Stimulated activated CD8-positive, alpha-beta memory T cell treated with anti-CD3 and anti-CD28 coated beads, Interleukin-7, amount 100 ng/mL, for 4 hours (primary cell): Measurements from ENCODE around the gene RND3.

ENCODE experiments used
- DNase-seq, 2 donors: peaks; one replicate each; pipeline ENCODE4 v3.0.0-alpha.2; 2020; ENCODE audit warnings: low read depth in 2 of 2

RND3 gene

DNA sequence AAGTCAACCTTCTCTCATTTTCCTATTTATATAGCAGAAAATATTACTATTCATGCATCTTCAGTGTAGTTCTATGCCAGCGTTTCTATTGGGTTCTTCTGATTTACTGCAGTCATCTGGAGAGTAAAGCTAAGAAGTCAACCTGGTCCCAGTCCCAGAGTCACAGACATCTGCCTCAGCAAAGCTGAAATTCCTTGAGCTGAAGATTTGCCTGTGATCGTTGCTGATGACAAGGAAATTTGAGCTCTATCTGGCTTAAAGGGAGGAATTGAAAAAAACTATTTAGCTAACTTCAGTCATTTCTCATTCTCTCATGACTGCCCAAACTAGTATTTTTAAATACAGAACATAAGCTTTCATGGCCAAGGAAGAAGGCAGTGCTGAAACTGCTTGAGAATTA lies 45.7 kb downstream of the RND3 start:
- no peak for DNase-seq

DNA sequence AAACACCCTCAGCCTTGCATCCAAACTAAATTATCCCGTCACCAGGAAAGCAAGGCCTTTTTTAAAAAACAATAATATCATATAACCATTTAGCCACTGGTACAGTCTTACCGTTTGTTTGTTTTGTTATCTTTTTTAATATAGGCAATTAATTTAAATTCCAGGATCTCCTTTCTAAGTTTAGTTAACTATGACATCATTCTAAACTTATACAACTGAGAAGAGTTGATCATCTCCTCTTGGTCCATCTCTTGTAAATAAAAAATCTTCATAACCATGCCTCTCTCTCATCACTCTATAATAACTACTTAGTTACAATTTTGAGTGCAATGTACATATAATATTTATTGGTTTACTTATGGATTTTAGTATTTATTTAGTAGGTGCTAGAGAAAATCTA lies 46.2 kb downstream of the RND3 start:
- DNase-seq = no peak

DNA sequence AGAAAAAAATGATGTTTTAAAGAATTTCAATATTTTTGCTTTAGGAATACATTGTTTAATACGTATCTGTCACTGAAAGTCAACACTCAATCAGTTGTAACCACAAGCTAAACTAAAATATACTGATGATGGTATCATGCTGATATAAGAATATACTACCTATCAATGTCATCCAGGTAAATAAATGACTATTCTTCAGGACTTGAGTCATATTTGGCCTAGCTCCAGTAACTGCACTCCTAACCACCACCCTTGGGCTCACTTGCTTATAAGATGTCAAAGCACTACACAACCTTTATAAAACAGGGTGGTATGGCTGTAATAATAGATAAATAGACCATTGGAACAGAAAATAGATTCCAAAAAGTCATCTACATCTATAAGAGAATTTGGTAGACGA lies 48.8 kb downstream of the RND3 start:
- DNase-seq = no peak

DNA sequence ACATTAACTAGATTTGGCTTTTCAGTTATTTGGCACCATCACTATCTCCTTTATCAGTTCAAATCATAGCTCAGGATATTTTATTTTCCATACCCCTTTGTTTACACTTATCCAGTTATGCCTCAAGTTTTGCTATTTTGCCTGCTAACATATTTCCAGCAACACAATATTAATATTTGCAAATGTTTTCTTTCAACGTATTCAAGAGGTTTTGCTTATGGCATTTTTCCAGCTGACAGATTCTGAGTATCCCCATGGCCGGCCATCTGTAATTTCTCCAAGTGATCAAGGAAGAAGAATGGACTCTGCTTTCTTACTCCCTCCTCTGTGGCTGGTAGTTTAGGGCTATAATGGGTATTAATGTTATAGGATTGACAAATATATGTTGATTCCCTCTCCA lies 49.4 kb downstream of the RND3 start:
- no peak for DNase-seq

DNA sequence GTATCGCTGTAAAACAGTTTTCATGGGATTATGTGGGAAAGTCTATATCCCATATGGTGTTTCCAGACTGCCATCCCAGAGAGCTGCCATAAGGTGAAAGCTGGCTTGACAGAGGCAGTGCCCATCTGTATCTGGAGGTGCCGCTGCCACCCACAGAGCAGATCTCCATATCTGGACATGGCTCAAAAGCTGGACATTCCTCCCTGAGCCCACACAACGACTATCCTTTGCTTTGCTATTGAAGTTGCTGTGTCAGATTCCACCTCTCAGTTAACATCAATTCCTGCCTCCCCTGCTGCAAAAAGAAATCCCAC lies 55.2 kb downstream of the RND3 start:
- no peak for DNase-seq

DNA sequence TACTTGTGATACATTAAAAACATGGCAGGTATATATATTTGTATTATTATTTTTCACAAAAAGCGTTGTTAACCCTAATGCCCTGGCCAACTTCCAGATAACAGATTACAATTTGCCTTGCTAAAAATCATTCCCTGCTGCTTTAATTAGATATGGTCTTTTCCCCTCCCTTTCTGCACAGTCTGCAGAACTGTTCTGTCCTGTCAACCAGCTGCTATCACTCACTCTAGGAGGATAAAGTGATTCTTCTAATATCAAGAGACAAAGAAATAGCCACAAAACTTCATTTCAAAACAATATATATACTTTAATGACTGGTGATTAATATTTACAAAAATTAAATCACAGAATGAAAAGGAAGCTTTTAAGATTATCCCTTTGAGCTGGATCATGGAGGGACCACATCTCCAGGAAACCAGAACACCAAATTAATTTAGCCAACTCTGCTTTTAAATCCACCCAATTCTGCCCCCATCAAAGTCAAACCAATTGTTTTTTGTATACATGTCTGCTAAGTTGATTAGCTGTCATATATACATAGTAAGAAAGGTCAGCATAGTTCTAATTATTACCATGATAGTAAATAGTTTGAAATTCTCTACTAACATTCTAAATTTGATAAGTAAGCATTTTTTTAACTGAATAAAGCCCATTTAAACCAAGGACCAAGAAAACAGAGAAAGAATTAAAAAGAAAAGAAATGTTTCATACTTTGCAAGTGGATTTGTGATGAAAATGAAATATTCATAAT lies 55.7 kb downstream of the RND3 start:
- no peak for DNase-seq

DNA sequence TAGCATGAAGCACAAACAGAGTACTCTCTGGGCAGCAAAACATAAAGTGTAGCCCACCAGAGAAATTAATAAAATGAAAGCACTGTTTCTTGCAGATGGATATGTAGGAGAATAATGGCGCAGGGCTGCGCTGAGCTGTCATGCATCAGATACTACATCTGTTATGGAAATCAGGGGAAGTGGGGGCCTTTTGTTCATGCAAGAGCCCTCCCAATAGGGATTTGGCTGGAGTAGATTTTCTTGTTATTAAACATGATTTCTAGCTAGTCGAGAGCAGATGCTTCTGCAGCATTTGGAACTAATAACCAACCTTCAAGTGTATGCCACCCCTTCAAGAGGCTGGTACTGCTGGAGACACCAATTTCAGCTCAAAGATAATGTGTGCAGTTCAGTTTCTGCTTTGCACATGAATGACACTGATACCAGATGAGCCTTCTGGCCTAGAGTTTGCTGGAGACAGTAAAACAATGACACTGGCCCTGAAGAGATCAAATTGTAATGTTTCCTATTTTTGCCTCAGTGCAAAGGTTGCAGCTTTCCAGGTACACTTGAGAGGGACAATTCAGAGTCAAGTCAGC lies 58.0 kb downstream of the RND3 start:
- no peak for DNase-seq

DNA sequence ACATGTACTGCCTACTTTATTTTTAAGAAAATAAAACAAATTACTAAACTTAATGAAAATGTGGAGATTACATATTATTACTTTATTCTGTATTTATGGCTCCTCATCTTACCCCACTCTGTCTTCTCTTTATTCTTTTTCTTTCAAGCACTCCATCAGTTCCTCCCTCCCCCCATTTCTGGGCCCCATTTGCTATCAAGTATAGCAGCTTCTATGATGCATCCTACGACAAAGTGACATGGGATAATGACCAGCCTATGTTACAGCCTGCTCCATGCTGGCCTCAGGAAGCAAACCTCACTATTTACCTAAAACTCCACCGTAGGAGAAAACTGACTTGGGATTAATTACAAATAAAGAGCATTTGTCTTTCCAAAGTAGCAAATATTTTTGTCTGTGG lies 58.8 kb downstream of the RND3 start:
- DNase-seq = no peak

DNA sequence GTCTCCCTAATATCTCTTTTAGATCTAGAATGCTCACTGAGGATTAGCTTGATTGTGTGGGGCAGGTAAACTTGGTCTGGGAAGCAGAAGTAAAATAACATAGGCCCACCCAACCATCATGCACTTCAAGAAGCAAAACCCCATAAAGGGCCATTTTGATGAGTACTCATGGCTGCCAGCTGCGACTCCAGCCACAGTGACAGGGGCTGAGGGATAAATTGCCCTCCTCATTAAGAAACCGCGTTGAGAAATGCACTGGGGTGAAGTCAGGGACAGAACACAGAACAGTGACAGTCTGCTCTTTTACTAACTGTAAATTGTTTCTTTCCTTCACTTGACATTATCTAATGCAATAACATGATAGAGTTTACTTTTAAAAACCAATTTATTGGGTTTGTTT lies 60.2 kb downstream of the RND3 start:
- DNase-seq = no peak

DNA sequence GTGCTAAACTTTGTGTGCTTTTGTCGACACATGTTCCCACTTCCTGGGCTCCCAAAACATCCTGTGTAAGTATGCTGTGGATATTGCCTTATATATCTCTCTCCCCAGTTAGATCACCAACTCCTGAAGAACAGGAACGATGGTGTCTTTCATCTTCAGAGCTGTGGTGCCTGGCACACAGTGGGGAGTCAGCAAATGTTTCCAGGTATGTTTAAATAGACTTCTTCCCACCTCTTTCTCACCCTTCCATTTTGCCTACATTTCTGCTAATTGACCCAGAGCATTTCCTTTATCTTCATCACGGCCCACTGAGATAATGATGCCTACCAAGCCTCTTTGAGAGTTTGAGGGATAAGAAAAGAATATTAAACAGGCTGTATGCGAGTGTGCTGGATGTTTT lies 60.7 kb downstream of the RND3 start:
- DNase-seq = no peak

DNA sequence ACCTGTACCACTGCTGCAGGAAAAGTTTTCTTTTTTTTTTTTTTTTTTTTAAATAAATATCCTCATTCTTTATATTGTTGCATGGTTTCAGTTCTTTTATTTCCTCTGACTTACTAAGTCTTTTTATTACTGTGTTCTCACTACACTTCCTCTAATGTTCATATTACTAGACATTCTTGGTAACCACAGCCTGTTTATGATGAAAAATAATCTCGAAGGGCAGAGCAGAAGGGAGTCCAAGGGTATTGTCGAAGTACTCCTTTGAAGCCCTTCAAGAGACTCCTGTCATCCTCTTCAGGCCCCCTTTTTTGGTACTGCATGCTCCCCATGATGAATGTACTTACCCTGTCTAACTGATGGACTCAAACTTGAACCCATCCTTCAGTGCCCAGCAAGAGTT lies 61.2 kb downstream of the RND3 start:
- no peak for DNase-seq

DNA sequence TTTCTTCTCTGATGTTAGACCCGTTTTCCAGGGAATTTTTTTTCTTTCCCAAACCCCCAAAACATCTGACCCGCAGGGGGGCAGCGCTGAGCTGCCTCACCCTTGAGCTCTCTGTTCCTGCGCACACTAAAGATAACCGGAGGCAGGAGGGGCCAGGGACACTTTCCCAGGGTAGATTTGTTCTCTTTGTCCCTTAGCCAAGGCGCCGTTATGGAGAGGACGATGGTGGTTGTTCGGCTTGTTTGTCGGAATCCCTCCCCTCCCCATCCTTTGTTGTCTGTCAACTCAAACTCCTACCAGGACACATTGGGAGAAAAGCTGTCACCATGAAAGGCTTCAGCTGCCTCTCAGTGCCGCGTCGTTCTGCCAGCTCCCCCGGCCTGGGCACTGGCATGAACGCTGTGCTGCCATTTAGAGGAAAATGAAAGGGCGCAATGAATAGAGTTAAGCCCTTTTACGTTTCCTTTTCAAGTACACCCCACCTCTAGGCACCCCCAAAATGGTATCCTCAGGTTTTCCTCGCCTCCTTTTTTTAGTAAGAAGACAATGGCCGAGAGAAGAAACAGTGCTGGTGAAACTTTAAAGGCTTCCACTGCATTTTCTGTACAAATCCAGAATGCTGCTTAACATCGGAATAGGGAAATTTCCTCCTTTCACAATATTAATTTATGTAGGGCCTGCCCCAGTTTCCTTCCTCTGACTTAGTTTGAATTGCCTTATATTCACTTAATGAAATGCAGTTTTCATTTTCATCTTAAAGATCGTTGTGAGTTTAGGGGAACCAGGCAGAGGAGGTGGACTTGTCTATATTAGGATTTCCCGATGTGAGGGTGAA lies 62.1 kb downstream of the RND3 start:
- DNase-seq = no peak

DNA sequence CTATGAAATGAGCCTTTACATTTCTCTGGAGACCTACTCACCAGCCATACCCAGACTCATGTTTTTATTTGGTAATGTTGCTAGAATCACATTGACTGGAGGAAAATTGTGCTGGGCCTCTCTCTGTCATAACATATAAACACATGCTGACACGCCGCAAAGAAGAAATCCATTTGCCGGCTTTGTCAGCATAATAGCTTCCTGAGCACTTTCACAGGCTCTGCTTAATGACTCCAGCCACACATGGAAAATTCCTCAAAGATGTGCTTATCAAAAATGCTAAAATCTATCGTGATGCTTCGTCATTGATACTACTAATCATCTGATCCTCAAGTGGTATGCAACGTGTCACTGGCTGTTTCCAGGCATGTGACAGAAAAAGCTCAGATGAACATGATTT lies 63.1 kb downstream of the RND3 start:
- no peak for DNase-seq

DNA sequence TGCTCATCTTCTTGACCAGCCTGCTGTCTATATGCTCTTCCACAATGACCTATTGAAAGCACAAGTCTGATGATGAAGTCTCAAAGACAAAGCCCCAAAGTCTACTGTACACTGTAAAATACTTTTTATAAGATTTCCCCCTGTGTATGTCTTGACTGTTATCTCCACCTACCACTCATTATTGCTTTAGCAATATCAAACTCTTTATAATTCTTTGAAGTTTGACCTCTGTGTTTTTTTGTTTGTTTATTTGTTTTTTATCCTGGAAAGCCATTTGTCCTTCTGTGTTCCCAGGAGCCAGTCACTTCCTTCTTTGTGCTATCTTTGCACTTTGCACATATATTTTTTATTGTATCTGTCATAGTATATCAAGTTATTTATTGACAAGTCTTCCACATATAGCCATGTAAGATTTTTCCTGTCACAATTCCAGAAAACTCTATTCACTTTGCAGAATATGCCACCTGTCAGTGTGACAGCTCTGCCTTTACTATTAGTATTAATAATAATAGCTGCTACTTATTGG lies 66.3 kb downstream of the RND3 start:
- DNase-seq = no peak

DNA sequence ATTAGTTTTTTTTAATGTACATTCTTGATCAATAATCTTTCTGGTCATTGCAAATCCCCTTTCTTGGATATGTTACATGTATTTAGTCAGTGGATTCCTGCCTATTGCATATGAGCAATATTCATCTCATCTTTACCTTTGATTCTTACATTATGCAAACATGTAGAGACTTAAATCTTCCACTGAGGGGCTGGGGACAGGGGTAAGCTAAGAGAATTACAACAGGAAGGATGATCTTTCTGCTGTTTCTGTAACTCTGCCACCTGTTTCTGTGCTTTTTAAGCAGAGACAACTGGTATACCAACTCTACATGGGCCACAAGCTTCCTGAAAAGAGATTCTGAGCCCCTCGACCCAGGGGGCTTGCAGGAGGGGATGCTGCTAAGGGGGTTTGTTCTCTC lies 68.6 kb downstream of the RND3 start:
- no peak for DNase-seq
